Measurements from ENCODE around the gene NAB2.

The NAB2 gene

GRCh38 chr12:57091638-57092528, 3.0 kb downstream of the NAB2 start:
- H3K4me1 ChIP-seq (ENCODE audit: control insufficient read depth, insufficient read depth, low read length), result peaks cover 4% of the 10 kb centered on the region; the same call in 1 of the 2 replicates
- POLR2A ChIA-PET, result interaction anchor here (0.6 to 1.8 kb wide), 4 partner anchors 11 to 87 kb away, joined by 4 to 10 read pairs (median 5); partner anchors contain the start of gene NEMP1
- H3K9me3 ChIP-seq (ENCODE audit: control insufficient read depth, insufficient read depth, low read depth, low read length), result no peaks in the 10 kb centered on the region
- peaks cover 0 to 58% of the 10 kb centered on the region in 2 experiments; a peak in 1 of 3 replicates for H3K36me3 ChIP-seq (ENCODE audit: control insufficient read depth in 2 of 2, insufficient read depth in 1 of 2, low read length in 2 of 2)
- CTCF ChIA-PET, result interaction anchor here (0.5 to 3.9 kb wide), 25 partner anchors 8 to 462 kb away, joined by 3 to 48 read pairs (median 4); partner anchors contain the start of genes BAZ2A, NEMP1 and STAT6
- H3K27ac ChIP-seq (ENCODE audit: extremely low read depth, low read depth, low read length), result no peak overlapping the region
- TF ChIP-seq ZNF830 (tag by site-specific recombination; IDR thresholded peaks at IDR 0.05; ENCODE audit: low read depth), result no peak
- TF ChIP-seq, protein P1, sequence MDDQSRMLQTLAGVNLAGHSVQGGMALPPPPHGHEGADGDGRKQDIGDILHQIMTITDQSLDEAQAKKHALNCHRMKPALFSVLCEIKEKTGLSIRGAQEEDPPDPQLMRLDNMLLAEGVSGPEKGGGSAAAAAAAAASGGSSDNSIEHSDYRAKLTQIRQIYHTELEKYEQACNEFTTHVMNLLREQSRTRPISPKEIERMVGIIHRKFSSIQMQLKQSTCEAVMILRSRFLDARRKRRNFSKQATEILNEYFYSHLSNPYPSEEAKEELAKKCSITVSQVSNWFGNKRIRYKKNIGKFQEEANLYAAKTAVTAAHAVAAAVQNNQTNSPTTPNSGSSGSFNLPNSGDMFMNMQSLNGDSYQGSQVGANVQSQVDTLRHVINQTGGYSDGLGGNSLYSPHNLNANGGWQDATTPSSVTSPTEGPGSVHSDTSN (CRISPR knock-in tag; IDR thresholded peaks at IDR 0.05), result no peak
- no peak for TF ChIP-seq ZNF792 (tag by site-specific recombination; IDR thresholded peaks at IDR 0.05)
- TF ChIP-seq, protein P2, sequence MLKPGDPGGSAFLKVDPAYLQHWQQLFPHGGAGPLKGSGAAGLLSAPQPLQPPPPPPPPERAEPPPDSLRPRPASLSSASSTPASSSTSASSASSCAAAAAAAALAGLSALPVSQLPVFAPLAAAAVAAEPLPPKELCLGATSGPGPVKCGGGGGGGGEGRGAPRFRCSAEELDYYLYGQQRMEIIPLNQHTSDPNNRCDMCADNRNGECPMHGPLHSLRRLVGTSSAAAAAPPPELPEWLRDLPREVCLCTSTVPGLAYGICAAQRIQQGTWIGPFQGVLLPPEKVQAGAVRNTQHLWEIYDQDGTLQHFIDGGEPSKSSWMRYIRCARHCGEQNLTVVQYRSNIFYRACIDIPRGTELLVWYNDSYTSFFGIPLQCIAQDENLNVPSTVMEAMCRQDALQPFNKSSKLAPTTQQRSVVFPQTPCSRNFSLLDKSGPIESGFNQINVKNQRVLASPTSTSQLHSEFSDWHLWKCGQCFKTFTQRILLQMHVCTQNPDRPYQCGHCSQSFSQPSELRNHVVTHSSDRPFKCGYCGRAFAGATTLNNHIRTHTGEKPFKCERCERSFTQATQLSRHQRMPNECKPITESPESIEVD (tag by site-specific recombination; IDR thresholded peaks at IDR 0.05), result no peak
- no peak for TF ChIP-seq OVOL3 (tag by site-specific recombination; IDR thresholded peaks at IDR 0.05)
- TF ChIP-seq ZNF335 (tag by site-specific recombination; conservative IDR thresholded peaks at IDR 0.05), result no peak
- no peak overlapping the region for H3K4me3 ChIP-seq (ENCODE audit: low read depth, low read length)

DNA sequence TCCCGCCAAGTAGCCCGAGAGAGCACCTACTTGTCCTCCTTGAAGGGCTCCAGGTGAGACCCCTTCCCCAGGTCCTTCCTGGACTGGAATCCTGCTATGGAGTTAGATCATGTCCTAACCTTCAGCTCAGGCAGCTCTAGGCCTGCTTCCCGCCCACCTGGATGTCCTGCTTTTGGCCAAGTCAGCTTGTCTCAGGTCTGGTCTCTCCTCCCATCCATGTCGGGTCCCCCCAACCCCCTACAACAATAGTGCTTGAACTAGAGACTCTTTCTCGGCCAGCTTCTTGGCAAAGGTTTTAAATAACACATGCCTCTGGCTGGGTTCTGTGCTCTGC, 3.6 kb downstream of the NAB2 start:
- Histone ChIP-seq H3K27ac (ENCODE audit: extremely low read depth, low read depth, low read length) (no peak overlapping the region), H3K4me1 (ENCODE audit: control insufficient read depth, insufficient read depth, low read length) (peaks cover 3% of the 10 kb centered on the region; the same call in 1 of the 2 replicates), H3K36me3 (ENCODE audit: control insufficient read depth in 2 of 2, insufficient read depth in 1 of 2, low read length in 2 of 2) (peaks cover 0 to 61% of the 10 kb centered on the region in 2 experiments; a peak in 1 of 3 replicates), H3K4me3 (ENCODE audit: low read depth, low read length) (no peak overlapping the region), H3K9me3 (ENCODE audit: control insufficient read depth, insufficient read depth, low read depth, low read length) (no peaks in the 10 kb centered on the region)
- CTCF ChIA-PET, result interaction anchor here (0.5 to 3.9 kb wide), 25 partner anchors 9 to 462 kb away, joined by 3 to 48 read pairs (median 4); partner anchors contain the start of genes BAZ2A, NEMP1 and STAT6
- TF ChIP-seq ZNF239 (tag by site-specific recombination; IDR thresholded peaks at IDR 0.05) (no peak), TRIM28 (IDR thresholded peaks at IDR 0.05; ENCODE audit: borderline replicate concordance, low read length) (no peak), SALL2 (tag by site-specific recombination; IDR thresholded peaks at IDR 0.05; ENCODE audit: borderline replicate concordance) (no peak), ZNF549 (tag by site-specific recombination; IDR thresholded peaks at IDR 0.05) (no peak), ZBTB8A (tag by site-specific recombination; IDR thresholded peaks at IDR 0.05) (no peak), ZNF629 (tag by site-specific recombination; IDR thresholded peaks at IDR 0.05) (no peak), ZNF169 (tag by site-specific recombination; IDR thresholded peaks at IDR 0.05) (no peak), REST (tag by site-specific recombination; IDR thresholded peaks at IDR 0.05) (no peak), ZBTB48 (tag by site-specific recombination; IDR thresholded peaks at IDR 0.05) (no peak), GLIS2 (tag by site-specific recombination; IDR thresholded peaks at IDR 0.05) (no peak), PRDM1 (tag by site-specific recombination; IDR thresholded peaks at IDR 0.05) (no peak)
- POLR2A ChIA-PET, result interaction anchor here (0.6 to 1.8 kb wide), 4 partner anchors 12 to 87 kb away, joined by 4 to 10 read pairs (median 5); partner anchors contain the start of gene NEMP1
